GM23338 (cell line): Measurements from ENCODE around the gene COL18A1. TPM values are rescaled to one million over a fixed set of nuclear protein-coding genes. Genes with fewer than 3 reads are reported as not detected.

Experiments used
- ATAC-seq: fragments of 200-7000 bp; cut with Tn5 transposase; 3 replicates; pipeline ENCODE4 v1.9.1; 2020
- DNase-seq: peaks from one replicate; pipeline ENCODE4 v3.0.0-alpha.2; 2015; ENCODE audit warnings: low spot score
- H2AFZ ChIP-seq: fragments of 200-600 bp; sonication (generic); 2 replicates; pipeline ENCODE4 v1.8.0; 2016; ENCODE audit warnings: antibody characterized with exemption, mild to moderate bottlenecking, moderate library complexity
- H3F3A ChIP-seq: fragments of 200-600 bp; sonication (generic); replicated peaks from 2 replicates; pipeline ENCODE4 v1.8.0; 2017; ENCODE audit warnings: antibody characterized with exemption, mixed run types, low read depth
- H3K27ac ChIP-seq: fragments of 200-600 bp; sonication (generic); 2 replicates; pipeline ENCODE4 v1.6.1; 2016; ENCODE audit warnings: low read depth
- H3K27me3 ChIP-seq: fragments of 200-600 bp; sonication (generic); 2 replicates; pipeline ENCODE4 v1.8.0; 2016; ENCODE audit warnings: mild to moderate bottlenecking, mixed run types, moderate library complexity; ENCODE audit not compliant: insufficient read depth
- H3K36me3 ChIP-seq: fragments of 200-600 bp; sonication (generic); 2 replicates; pipeline ENCODE4 v1.8.0; 2016; ENCODE audit warnings: mild to moderate bottlenecking; ENCODE audit not compliant: insufficient read depth
- H3K4me1 ChIP-seq: fragments of 200-600 bp; sonication (generic); 2 replicates; pipeline ENCODE4 v1.8.0; 2016; ENCODE audit warnings: mild to moderate bottlenecking, moderate library complexity; ENCODE audit not compliant: insufficient read depth
- H3K4me2 ChIP-seq: fragments of 200-600 bp; sonication (generic); 2 replicates; pipeline ENCODE4 v1.7.1; 2017; ENCODE audit warnings: mixed run types
- H3K4me3 ChIP-seq: fragments of 200-600 bp; sonication (generic); 2 replicates; pipeline ENCODE4 v1.6.1; 2016; ENCODE audit warnings: mixed run types
- H3K79me2 ChIP-seq: fragments of 200-600 bp; sonication (generic); replicated peaks from 2 replicates; pipeline ENCODE4 v1.8.0; 2017; ENCODE audit warnings: mild to moderate bottlenecking; ENCODE audit not compliant: insufficient read depth
- H3K9me2 ChIP-seq: fragments of 200-600 bp; sonication (generic); 2 replicates; pipeline ENCODE4 v1.8.0; 2017; ENCODE audit not compliant: insufficient read depth
- H4K20me1 ChIP-seq: fragments of 200-600 bp; sonication (generic); replicated peaks from 2 replicates; pipeline ENCODE4 v1.8.0; 2017; ENCODE audit warnings: mild to moderate bottlenecking; ENCODE audit not compliant: insufficient read depth
- H3K27ac Mint-ChIP-seq: 2 replicates; pipeline ENCODE4 v1.8.0; 2020; ENCODE audit warnings: inconsistent platforms, mild to moderate bottlenecking, moderate library complexity, mixed read lengths
- H3K27me3 Mint-ChIP-seq: 3 replicates; pipeline ENCODE4 v1.8.0; 2022; ENCODE audit warnings: low read depth, mild to moderate bottlenecking, moderate library complexity, mixed read lengths, inconsistent platforms; ENCODE audit not compliant: insufficient read depth, poor library complexity
- H3K36me3 Mint-ChIP-seq: 3 replicates; pipeline ENCODE4 v1.8.0; 2021; ENCODE audit warnings: low read depth, mild to moderate bottlenecking, inconsistent platforms, moderate library complexity, mixed read lengths
- H3K4me1 Mint-ChIP-seq: 3 replicates; pipeline ENCODE4 v1.8.0; 2020; ENCODE audit warnings: mild to moderate bottlenecking, inconsistent platforms, mixed read lengths
- H3K4me3 Mint-ChIP-seq: 3 replicates; pipeline ENCODE4 v1.8.0; 2021; ENCODE audit warnings: moderate library complexity, mild to moderate bottlenecking, inconsistent platforms, mixed read lengths
- H3K9me3 Mint-ChIP-seq: 3 replicates; pipeline ENCODE4 v1.8.0; 2020; ENCODE audit warnings: moderate library complexity, mild to moderate bottlenecking, inconsistent platforms, mixed read lengths
- JUNB ChIP-seq: IDR thresholded peaks from one replicate; pipeline ENCODE4 v1.6.1; 2016; ENCODE audit warnings: antibody characterized with exemption; ENCODE audit not compliant: unreplicated experiment
- POLR2AphosphoS5 ChIP-seq: IDR thresholded peaks from 2 replicates; pipeline ENCODE4 v1.6.1; 2016; ENCODE audit warnings: antibody characterized with exemption, low read depth
- ZNF331 ChIP-seq: fragments of 250-450 bp; sonication (Bioruptor Pico); IDR thresholded peaks from 2 replicates; pipeline ENCODE4 v1.5.0; 2020; ENCODE audit warnings: low read depth, mild to moderate bottlenecking, moderate library complexity
- polyA plus RNA-seq: library from polyadenylated mRNA; unstranded; fragments of >200 nt; fragmentation: Nextera tagmentation; extraction: Ambion mirVana; gene quantifications from 2 replicates; pipeline ENCODE4 v1.2.1, GENCODE V29; 2016
- total RNA-seq: library from RNA; depleted of rRNA; stranded (reverse); fragments of >200 nt; shearing (Covaris generic); gene quantifications from 2 replicates; pipeline ENCODE4 v1.2.3, GENCODE V29; 2014
- TF ChIP-seq, protein P1 (sequence below): fragments of 250-450 bp; sonication (Bioruptor Pico); IDR thresholded peaks from 2 replicates; pipeline ENCODE4 v1.5.0; 2020; ENCODE audit warnings: mild to moderate bottlenecking, moderate library complexity

COL18A1 gene
- total and polyA plus RNA-seq, 2 experiments from 2014 or later: 38.4 to 430 TPM

DNA sequence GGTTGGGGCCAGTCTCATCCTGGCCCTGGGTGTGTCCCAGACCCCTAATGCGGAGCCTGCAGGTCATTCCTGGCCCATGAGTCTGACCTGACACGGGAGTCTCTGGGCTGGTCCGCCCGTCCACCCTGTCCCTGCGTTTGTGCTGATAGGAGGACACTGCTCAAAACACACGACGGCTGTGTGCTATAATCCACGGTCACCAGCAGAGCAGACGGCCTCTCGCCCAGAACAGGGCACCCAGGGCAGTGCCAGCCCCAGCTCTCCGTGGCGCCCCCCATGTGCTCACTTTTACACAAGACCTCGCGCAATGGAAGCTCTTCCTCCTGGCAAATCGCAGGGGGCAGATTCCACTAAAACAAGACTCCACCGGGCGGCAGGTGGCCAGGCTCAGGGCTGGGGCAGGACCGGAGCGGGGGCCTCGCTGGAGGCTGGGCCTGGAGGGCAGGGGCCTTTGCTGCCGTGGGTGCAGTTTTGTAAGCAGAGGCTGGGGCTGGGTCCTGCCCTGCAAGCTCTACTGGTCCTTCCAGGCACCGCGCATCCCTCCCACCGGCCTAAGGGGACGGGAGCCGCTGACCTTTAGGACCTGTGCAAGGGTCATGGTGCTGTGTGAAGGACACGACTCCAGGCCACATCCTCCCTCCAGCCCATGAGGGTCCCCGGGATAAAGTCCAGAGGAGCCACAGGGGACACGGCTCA is 147.9 kb downstream of the COL18A1 start:
- no peaks in the 10 kb centered on the region for H3K36me3 ChIP-seq
- H3K4me1 Mint-ChIP-seq: peaks cover 21% of the 10 kb centered on the region
- no peak overlapping the region for H3K27ac ChIP-seq
- H3K9me3 Mint-ChIP-seq: peaks cover 9% of the 10 kb centered on the region
- no peak overlapping the region for H3K4me2 ChIP-seq
- DNase-seq (no peak), ATAC-seq (no peak)
- no peak for TF ChIP-seq ZNF331 (CRISPR knock-in tag)
- no peak for TF ChIP-seq POLR2AphosphoS5
- TF ChIP-seq, protein P1, sequence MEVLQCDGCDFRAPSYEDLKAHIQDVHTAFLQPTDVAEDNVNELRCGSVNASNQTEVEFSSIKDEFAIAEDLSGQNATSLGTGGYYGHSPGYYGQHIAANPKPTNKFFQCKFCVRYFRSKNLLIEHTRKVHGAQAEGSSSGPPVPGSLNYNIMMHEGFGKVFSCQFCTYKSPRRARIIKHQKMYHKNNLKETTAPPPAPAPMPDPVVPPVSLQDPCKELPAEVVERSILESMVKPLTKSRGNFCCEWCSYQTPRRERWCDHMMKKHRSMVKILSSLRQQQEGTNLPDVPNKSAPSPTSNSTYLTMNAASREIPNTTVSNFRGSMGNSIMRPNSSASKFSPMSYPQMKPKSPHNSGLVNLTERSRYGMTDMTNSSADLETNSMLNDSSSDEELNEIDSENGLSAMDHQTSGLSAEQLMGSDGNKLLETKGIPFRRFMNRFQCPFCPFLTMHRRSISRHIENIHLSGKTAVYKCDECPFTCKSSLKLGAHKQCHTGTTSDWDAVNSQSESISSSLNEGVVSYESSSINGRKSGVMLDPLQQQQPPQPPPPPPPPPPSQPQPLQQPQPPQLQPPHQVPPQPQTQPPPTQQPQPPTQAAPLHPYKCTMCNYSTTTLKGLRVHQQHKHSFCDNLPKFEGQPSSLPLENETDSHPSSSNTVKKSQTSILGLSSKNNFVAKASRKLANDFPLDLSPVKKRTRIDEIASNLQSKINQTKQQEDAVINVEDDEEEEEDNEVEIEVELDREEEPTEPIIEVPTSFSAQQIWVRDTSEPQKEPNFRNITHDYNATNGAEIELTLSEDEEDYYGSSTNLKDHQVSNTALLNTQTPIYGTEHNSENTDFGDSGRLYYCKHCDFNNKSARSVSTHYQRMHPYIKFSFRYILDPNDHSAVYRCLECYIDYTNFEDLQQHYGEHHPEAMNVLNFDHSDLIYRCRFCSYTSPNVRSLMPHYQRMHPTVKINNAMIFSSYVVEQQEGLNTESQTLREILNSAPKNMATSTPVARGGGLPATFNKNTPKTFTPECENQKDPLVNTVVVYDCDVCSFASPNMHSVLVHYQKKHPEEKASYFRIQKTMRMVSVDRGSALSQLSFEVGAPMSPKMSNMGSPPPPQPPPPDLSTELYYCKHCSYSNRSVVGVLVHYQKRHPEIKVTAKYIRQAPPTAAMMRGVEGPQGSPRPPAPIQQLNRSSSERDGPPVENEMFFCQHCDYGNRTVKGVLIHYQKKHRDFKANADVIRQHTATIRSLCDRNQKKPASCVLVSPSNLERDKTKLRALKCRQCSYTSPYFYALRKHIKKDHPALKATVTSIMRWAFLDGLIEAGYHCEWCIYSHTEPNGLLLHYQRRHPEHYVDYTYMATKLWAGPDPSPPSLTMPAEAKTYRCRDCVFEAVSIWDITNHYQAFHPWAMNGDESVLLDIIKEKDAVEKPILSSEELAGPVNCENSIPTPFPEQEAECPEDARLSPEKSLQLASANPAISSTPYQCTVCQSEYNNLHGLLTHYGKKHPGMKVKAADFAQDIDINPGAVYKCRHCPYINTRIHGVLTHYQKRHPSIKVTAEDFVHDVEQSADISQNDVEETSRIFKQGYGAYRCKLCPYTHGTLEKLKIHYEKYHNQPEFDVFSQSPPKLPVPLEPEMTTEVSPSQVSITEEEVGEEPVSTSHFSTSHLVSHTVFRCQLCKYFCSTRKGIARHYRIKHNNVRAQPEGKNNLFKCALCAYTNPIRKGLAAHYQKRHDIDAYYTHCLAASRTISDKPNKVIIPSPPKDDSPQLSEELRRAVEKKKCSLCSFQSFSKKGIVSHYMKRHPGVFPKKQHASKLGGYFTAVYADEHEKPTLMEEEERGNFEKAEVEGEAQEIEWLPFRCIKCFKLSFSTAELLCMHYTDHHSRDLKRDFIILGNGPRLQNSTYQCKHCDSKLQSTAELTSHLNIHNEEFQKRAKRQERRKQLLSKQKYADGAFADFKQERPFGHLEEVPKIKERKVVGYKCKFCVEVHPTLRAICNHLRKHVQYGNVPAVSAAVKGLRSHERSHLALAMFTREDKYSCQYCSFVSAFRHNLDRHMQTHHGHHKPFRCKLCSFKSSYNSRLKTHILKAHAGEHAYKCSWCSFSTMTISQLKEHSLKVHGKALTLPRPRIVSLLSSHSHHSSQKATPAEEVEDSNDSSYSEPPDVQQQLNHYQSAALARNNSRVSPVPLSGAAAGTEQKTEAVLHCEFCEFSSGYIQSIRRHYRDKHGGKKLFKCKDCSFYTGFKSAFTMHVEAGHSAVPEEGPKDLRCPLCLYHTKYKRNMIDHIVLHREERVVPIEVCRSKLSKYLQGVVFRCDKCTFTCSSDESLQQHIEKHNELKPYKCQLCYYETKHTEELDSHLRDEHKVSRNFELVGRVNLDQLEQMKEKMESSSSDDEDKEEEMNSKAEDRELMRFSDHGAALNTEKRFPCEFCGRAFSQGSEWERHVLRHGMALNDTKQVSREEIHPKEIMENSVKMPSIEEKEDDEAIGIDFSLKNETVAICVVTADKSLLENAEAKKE (CRISPR knock-in tag): no peak
- TF ChIP-seq JUNB: no peak
- no peaks in the 10 kb centered on the region for H3K36me3 Mint-ChIP-seq
- no peak overlapping the region for H3K27ac Mint-ChIP-seq
- H3F3A ChIP-seq: 0 out of 2 replicates have a peak, but pooled peaks cover 2% of the 10 kb centered on the region
- peaks cover 12% of the 10 kb centered on the region for H3K27me3 Mint-ChIP-seq
- no peak overlapping the region for H2AFZ ChIP-seq
- H3K79me2 ChIP-seq: no peaks in the 10 kb centered on the region
- H3K27me3 ChIP-seq: no peaks in the 10 kb centered on the region
- H4K20me1 ChIP-seq: no peaks in the 10 kb centered on the region
- peaks cover 11% of the 10 kb centered on the region for H3K4me1 ChIP-seq
- no peak overlapping the region for H3K4me3 ChIP-seq
- no peak overlapping the region for H3K4me3 Mint-ChIP-seq
- H3K9me2 ChIP-seq: peaks cover 4% of the 10 kb centered on the region; the same call in 1 of the 2 replicates
